Brain pericyte (primary cell): ENCODE measurements around the gene CA6.
"Not testable (repeated sequence)": the region's sequence is repeated elsewhere in the genome, so short reads cannot be mapped to it uniquely, and the experiment has no call there.

ENCODE experiments used
- DNase-seq: peaks from one replicate; pipeline ENCODE4 v3.0.0-alpha.2; 2012; ENCODE audit warnings: low read depth, low spot score

CA6 gene

DNA sequence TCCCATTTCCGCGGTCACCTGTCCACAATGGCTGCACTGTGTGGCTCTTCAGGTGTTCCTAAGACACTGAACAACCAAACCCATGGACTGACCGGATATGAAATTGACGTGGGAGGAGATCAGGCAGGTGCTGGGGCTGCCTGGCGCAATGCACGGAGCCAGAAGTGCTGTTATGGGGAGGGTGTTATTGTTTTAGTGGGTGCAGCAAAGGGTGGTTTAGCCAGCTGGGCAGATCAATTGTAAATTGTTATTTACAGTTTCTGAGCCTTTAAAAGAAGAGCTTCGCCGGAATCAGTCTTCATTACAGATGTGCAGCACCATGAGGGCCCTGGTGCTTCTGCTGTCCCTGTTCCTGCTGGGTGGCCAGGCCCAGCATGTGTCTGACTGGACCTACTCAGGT lies at the start of gene CA6:
Gene CA6 (plus strand): TSS at position 301 of the 400 bp plus-strand sequence. CDS start 19 bp downstream, at position 320.
- DNase-seq = no peak

DNA sequence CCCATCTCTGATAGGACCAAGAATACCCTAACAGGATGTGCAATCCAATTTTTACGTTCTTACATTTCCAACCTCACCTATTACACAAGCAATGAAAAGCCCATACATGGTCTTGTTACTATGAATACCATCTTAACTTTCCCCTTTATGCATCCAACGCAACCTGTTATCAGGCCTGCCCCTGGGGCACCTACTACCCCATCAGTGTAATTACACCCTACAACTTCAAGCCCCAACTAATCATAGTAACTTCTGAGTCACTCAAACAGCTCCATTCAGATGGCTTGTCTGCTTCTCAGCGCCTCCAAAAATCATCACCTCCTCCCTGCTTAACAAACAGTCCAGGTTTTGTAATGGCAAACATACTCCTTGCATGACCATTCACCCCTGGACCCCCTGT lies 48.9 kb upstream of the CA6 start:
- DNase-seq = not testable (repeated sequence)

DNA sequence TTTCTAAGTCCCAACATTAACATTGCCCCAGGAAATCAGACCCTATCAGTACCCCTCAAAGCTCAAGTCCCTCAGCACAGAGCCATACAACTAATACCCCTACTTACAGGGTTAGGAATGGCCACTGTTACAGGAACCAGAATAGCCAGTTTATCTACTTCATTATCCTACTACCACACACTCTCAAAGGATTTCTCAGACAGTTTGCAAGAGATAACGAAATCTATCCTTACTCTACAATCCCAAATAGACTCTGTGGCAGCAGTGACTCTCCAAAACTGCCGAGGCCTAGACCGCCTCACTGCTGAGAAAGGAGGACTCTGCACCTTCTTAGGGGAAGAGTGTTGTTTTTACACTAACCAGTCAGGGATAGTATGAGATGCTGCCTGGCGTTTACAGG lies 48.2 kb upstream of the CA6 start:
- DNase-seq = not testable (repeated sequence)

DNA sequence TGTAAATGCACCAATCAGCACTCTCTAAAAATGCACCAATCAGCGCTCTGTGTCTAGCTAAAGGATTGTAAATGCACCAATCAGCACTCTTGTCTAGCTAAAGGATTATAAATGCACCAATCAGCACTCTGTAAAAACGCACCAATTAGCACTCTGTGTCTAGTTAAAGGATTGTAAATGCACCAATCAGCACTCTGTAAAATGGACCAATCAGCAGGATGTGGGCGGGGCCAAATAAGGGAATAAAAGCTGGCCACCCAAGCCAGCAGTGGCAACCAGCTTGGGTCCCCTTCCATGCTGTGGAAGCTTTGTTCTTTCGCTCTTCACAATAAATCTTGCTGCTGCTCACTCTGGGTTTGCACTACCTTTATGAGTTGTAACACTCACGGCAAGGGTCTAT lies 47.2 kb upstream of the CA6 start:
- not testable (repeated sequence) for DNase-seq

DNA sequence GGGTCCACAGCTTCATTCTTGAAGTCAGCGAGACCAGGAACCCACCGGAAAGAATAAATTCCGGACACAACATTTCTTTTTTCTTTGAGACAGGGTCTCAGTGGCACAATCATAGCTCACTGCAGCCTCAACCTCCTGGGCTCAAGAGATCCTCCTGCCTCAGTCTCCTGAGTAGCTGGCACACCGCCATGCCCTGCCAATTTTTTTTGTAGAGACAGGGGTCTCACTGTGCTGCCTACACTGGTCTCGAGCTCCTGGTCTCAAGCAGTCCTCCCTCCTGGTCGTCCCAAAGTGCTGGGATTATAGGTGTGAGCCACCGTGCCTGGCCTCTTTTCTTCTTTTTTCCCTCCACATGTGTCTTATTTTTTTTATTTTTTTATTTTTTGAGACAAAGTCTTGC lies 46.6 kb upstream of the CA6 start:
- no peak for DNase-seq

DNA sequence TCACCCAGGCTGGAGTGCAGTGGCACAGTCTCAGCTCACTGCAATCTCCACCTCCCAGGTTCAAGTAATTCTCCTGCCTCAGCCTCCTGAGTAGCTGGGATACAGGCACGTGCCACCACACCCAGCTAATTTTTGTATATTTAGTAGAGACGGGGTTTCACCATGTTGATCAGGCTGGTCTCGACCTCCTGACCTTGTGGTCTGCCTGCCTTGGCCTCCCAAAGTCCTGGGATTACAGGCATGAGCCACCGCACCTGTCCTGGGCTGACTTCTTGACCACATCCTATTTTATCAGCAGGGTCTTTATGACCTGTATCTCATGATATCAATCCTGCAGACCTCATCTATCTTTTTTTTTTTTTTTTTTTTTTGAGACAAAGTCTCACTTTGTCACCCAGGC lies 45.0 kb upstream of the CA6 start:
- DNase-seq = not testable (repeated sequence)

DNA sequence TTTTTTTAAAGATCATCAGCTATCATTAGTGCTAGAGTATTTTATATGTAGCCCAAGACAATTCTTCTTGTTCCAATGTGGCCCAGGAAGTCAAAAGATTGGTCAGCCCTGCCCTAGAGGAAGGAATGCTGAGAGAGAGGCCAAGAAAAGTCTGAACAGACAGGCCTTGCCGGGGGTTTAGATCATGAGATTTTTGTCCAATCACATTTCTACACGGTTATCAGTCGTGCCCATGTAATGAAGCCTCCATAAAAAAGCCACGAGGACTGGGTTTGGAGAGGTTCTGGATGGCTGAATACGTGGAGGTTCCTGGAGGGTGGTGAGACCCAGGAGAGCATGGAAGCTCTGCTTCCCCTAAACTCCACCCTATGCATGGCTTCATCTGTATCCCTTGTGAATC lies 42.9 kb upstream of the CA6 start:
- no peak for DNase-seq

DNA sequence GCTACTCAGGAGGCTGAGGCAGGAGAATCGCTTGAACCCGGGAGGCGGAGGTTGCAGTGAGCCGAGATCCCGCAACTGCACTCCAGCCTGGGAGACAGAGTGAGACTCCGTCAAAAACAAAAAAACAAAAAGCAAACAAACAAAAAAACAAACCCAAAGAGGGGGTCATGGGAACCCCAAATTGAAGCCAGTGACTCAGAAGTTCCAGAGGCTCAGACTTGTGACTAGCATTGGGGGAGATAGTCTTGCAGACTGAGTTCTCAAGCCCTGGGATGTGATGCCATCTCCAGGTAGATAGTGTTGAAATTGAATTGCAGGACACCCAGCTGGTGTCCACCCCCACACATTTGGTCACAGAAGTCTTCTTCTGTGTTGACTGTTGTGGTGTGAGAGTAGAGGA lies 42.3 kb upstream of the CA6 start:
- DNase-seq = no peak

DNA sequence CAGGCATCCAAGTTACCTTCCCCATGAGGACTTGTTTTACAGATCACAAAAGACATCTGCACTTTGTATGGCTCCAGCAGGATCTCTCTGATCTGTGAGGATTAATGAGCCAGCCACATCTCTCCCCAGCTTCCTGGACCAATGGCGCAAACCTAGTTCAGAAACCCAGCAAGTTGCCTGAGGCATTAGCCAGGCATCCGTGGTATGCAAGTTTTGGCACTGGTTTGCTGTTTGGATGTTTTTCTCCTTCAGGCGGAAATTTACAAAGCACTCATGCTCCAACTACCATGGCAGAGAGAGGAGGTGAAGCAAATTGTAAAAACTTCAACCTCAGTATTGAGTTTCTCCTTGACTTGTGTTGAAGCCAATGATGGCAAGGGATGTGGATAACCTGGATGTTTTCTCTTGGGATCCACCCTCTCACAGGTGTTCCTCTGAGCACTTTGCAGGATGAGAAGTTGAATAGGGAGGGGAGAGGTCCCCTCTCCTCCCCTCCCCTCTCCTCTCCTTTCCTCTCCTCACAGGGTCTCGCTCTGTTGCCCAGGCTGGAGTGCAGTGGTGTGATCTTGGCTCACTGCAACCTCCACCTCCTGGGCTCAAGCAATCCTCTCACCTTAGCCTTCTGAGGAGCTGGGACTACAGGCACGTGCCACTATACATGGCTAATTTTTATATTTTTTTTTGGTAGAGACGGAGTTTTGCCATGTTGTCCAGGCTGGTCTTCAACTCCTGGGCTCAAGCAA lies 41.6 kb upstream of the CA6 start:
- DNase-seq = no peak

DNA sequence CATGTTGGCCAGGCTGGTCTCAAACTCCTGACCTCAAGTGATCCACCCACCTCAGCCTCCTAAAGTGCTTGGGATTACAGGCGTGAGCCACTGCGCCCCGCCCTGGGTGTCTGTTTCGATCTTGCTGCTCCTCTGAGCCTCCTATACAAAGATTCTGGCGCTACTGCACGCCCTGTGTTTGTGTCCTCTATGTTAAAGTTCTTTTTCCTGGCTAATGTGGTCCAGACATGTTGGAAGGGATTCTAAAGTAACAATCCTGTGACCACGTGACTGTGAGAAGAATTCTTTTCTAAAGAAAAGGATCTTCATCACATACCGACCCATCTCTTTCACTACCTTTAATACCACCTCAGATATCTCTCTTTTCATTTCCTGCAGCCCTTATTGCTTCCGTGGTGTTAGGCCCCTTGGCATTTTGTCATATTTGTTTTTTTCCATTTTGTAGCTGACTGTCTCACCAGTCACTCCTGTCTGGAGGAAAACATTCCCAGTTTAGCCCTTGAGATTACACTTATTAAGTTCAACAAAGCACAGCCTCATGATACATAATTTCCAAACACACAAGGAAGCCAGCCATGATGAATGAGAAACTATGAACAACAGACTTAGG lies 40.0 kb upstream of the CA6 start:
- no peak for DNase-seq

DNA sequence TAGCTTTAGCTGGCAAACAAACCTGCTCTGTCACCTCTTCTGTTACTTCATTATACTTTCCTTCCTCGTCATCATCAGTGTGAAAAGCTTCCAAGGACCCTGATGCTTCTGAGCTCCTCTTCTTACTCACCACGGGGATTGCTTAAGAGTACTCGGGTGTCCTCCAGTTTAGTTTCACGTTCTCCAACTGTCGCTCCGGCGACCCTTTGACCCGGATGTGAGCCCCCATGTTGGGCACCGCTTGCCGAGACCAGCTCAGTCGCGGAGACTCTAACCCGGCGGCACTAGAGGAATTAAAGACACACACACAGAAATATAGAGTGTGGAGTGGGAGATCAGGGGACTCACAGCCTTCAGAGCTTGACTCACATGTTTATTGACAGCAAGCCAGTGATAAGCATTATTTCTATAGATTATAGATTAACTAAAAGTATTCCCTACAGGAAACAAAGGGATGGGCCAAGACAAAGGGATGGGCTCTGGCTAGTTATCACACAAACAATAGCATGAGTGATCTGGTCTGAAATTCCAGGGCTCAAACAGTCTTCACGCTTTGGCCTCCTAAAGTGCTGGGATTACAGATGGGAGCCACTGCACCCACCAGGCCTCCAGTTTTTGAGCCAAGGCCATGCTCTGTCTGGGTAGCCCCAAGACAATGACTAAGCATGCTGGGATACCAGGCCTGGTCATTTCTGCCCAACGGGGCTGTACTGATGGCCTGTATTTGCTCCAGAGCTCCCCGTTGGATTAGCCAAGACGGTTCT lies 37.1 kb upstream of the CA6 start:
- DNase-seq = no peak

DNA sequence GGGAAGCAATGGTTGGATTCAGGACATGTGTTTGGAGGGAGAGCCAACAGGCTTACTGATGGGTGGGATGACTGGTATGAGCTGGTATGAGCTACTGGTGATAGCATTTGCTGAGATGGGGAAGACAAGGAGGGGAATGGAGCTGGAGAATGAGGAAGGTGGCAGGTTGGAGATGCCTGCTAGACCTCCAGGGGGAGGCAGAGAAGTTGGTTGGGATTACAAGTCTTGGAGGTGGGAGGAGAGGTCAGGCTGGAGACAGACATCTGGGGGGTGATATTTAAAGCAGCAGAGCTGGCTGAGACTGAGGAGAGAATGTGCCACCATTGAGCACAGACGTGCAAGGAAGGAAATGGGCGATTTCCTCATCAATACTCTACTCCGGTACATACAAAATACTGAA lies 35.3 kb upstream of the CA6 start:
- DNase-seq = no peak

DNA sequence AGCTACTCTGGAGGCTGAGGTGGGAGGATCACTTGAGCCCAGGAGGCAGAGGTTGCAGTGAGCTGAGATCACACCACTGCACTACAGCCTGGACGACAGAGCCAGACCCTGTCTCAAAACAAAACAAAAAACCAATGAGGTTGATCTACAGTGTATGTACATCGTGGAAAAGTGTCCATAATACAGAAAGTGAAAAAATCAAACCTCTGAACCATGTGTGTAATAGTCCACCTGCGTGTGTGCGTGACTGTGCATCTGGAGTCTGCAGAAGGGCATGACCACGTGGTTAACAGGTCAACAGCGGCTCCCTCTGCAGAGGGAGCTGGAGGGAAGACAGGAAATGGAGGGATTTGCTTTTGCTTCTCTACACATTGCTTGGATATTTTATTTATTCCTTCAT lies 34.8 kb upstream of the CA6 start:
- no peak for DNase-seq

DNA sequence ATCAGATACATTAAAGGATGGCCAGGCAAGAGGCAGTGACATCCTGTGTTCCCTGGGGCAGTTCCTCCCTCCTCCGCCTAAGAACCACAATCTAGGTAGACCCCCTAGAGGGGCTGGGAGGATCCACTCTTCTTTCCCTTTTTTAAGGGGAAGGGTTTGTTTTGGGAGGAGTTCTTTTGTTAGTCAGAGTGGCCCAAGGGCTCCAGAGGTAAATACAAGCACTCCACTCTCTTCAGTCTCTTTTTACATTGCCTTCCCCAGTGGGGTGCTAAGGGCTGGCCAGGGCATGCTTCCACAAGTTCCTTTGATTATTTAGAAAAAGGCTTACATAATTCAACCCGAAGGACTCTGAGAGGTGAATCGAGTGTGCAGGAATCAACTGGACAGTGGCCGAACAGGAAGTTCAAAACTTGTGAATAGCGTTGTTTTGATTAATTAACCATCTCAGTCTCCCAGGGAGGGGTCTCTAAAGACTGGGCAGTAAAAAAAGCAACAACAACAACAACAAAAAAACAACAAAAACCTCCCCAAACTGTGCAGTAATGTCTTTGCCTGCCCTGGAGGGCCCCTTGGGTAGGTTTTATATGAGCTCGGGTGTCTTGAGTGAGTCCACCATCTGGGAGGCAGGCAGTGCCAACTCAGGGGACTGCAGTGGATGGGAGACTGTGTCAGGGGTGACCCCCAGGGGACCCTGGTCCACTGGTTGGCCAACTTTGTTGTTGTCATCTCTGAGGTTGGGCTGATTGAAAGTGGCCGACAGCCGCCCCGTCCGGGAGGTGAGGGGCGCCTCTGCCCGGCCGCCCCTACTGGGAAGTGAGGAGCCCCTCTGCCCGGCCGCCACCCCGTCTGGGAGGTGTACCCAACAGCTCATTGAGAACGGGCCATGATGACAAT lies 34.0 kb upstream of the CA6 start:
- DNase-seq = no peak

DNA sequence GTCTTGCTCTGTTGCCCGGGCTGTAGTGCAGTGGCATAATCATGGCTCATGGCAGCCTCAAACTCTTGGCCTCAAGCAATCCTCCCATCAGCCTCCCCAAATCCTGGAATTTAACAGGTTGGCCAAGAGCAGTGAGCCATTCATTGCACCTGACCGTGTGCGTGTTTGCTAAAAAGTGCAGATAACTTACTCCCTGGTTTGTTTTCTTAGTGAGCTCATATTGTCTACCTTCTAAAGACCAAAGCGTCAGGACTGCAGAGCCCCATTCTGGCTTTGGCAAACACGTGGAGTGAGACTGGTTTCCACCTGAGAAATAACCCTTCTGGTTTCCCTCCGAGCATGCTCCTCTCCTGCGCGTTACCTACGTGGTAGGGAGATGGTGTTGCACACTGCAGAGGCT lies 32.2 kb upstream of the CA6 start:
- DNase-seq = no peak

DNA sequence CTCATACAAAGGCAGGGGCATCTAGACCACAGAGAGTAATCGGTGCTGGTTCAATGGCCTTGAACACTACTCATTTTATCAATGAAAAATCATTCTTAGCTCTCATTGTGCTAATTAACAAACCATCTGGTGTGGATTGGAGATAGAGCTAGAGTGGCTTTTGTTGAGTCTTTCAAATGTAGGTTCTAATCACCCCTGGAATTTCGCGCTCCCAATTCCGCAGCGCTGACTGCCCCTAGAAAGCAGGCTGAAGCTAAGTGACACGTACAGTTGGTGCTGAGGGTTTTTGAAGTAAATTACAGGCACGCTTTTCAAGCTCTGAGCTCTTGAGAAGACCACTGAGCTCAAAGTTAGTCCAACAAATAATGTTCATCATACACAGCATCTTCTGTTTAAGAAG lies 31.2 kb upstream of the CA6 start:
- DNase-seq = no peak

DNA sequence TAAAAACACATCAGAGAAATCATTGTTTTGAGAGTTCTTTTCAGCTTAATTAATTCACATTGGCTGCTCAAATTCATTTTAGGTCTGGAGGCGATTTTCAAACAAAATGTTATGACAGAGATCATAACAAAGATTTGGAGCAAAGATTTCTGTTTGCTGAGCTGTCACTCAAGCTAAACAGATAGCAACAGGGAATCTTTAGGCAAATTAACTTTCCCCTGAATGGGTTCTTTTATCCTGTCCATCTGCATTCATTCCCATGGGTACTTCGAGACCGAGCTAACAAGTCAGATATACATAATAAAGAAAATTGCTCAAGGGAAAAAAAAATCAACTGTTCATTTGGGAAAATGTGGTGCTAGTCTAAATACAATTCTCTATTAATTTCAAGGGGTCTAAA lies 30.2 kb upstream of the CA6 start:
- no peak for DNase-seq

DNA sequence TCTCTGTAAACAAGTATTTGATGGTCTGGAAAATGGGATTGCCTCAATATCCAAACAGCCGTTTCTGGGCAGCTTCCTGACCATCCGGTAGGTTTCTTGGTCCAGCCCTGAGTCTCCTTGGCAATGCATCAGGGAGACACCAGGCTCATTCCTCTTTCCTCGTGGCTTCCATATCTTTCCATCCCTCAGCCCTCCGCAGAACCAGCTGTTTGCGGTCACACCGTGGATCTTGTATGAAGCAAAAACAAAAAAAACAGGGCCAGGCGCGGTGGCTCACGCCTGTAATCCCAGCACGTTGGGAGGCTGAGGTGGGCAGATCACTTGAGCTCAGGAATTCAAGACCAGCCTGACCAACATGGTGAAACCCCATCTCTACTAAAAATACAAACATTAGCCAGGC lies 28.1 kb upstream of the CA6 start:
- not testable (repeated sequence) for DNase-seq

DNA sequence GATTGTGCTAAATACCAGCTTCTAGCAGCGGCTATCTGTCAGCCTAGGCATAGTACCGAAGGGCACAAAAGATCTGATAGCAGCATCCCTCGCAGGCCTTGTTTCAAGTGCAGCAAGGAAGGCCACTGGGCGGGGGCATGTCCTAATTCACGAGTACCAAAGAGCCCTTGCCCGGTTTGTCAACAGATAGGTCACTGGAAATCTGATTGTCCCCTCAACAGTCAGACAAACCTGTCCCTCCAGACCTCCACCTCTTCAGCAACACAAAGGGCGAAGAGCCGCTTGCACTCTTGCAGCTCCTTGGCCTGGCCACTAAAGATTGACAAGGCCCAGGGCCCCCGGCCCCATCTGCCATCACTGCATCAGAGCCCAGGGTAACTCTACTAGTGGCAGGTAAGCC lies 22.7 kb upstream of the CA6 start:
- no peak for DNase-seq

DNA sequence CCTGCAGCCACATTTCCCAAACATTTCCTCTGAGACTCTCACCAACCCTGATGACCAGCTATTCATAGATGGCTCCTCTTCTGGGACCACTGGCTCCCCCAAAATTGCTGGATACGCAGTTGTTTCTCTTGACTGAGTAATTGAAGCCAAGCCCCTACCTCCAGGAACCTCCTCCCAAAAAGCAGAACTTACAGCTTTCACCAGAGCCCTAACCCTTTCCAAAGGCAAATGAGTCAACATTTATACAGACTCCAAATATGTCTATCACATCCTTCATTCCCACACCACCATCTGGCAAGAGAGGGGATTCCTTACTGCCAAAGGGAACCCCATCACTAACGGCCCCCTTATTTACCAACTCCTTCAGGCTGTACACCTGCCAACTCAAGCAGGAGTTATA lies 20.3 kb upstream of the CA6 start:
- DNase-seq = no peak

DNA sequence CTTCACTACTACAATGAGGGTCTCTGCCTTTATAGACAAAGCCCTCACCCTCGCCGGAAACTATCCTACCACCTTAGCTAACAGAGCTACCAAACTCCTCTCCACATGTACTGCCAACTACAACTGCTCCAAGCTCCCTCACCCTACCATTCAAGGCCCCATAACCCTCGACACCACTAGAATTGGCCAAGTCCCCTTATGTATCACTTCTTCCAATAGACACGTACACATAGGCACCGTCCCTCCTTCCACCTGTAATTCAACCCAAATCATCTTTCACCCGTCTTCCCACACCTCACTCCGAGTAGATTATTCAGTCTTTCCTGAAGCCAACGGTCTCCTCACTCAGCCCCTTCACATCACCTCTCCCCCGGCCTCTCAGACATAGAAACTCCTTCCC lies 19.7 kb upstream of the CA6 start:
- no peak for DNase-seq
